OCI-LY1 (cell line): ENCODE measurements around the gene CCER1.

ENCODE experiments used
- H2AFZ ChIP-seq: fragments of 200-600 bp; sonication (generic), shearing (Covaris generic); 2 replicates; pipeline ENCODE4 v1.6.0; 2014; ENCODE audit warnings: antibody characterized with exemption, mild to moderate bottlenecking, low read length
- H3F3A ChIP-seq: fragments of 200-600 bp; sonication (generic), shearing (Covaris generic); 2 replicates; pipeline ENCODE4 v1.6.0; 2014; ENCODE audit warnings: mild to moderate bottlenecking, antibody characterized with exemption, low read length, moderate library complexity; ENCODE audit not compliant: insufficient read depth
- H3K27ac ChIP-seq: fragments of 200-600 bp; sonication (generic); 2 replicates; pipeline ENCODE4 v1.5.1; 2014; ENCODE audit warnings: low read length, mixed run types, mild to moderate bottlenecking, low read depth; ENCODE audit not compliant: poor library complexity, severe bottlenecking
- H3K27me3 ChIP-seq: fragments of 200-600 bp; sonication (generic); 2 replicates; pipeline ENCODE4 v1.6.0; 2014; ENCODE audit warnings: antibody characterized with exemption, mild to moderate bottlenecking, low read length, moderate library complexity; ENCODE audit not compliant: insufficient read depth
- H3K36me3 ChIP-seq: fragments of 200-600 bp; sonication (generic); 2 replicates; pipeline ENCODE4 v1.6.1; 2014; ENCODE audit warnings: mild to moderate bottlenecking, antibody characterized with exemption, low read length, moderate library complexity, mixed read lengths; ENCODE audit not compliant: insufficient read depth
- H3K4me1 ChIP-seq: fragments of 200-600 bp; sonication (generic); 2 replicates; pipeline ENCODE4 v1.5.1; 2014; ENCODE audit warnings: mild to moderate bottlenecking, low read length, moderate library complexity; ENCODE audit not compliant: insufficient read depth, severe bottlenecking
- H3K4me2 ChIP-seq: fragments of 200-600 bp; sonication (generic), shearing (Covaris generic); 2 replicates; pipeline ENCODE4 v1.6.1; 2014; ENCODE audit warnings: low read length
- H3K4me3 ChIP-seq: fragments of 200-600 bp; sonication (generic); 2 replicates; pipeline ENCODE4 v1.5.1; 2014; ENCODE audit warnings: low read length, low read depth, mild to moderate bottlenecking, mixed read lengths; ENCODE audit not compliant: poor library complexity, severe bottlenecking
- H3K79me2 ChIP-seq: fragments of 200-600 bp; shearing (Covaris generic); 2 replicates; pipeline ENCODE4 v1.6.1; 2016; ENCODE audit warnings: mixed run types, low read length, mixed read lengths; ENCODE audit not compliant: insufficient read depth
- H3K9ac ChIP-seq: fragments of 200-600 bp; sonication (generic), shearing (Covaris generic); 2 replicates; pipeline ENCODE4 v1.6.1; 2014; ENCODE audit warnings: mild to moderate bottlenecking, low read length, mixed read lengths
- H3K9me2 ChIP-seq: fragments of 200-600 bp; sonication (generic), shearing (Covaris generic); 2 replicates; pipeline ENCODE4 v1.6.1; 2014; ENCODE audit warnings: low read depth, mild to moderate bottlenecking, low read length, mixed read lengths
- H3K9me3 ChIP-seq: fragments of 200-600 bp; shearing (Covaris generic); 2 replicates; pipeline ENCODE4 v1.6.1; 2014; ENCODE audit warnings: low read length, mixed read lengths
- H4K20me1 ChIP-seq: fragments of 200-600 bp; sonication (generic), shearing (Covaris generic); 2 replicates; pipeline ENCODE4 v1.6.0; 2016; ENCODE audit warnings: mild to moderate bottlenecking, low read length; ENCODE audit not compliant: insufficient read depth
- CTCF ChIP-seq: fragments of 200-600 bp; sonication (generic), shearing (Covaris generic); IDR thresholded peaks from 2 replicates; pipeline ENCODE4 v1.5.1; 2017; ENCODE audit warnings: mild to moderate bottlenecking, antibody characterized with exemption, low read length, moderate library complexity, mixed read lengths
- EZH2 ChIP-seq: fragments of 200-600 bp; sonication (generic), shearing (Covaris generic); IDR thresholded peaks from 2 replicates; pipeline ENCODE4 v1.8.0; 2017; ENCODE audit warnings: borderline replicate concordance, mixed run types, mild to moderate bottlenecking, antibody characterized with exemption, low read length, moderate library complexity, mixed read lengths

CCER1 gene

GRCh38 chr12:90915353-90915752, 39.6 kb downstream of the CCER1 start:
- no peak overlapping the region for H3K9ac ChIP-seq
- H2AFZ ChIP-seq, result no peak overlapping the region
- no peaks in the 10 kb centered on the region for H3K36me3 ChIP-seq
- no peaks in the 10 kb centered on the region for H3K9me2 ChIP-seq
- no peak overlapping the region for H3K4me3 ChIP-seq
- TF ChIP-seq CTCF, result no peak
- no peak for TF ChIP-seq EZH2
- no peaks in the 10 kb centered on the region for H3F3A ChIP-seq
- H3K4me2 ChIP-seq, result no peak overlapping the region
- no peaks in the 10 kb centered on the region for H3K4me1 ChIP-seq
- no peaks in the 10 kb centered on the region for H3K79me2 ChIP-seq
- no peaks in the 10 kb centered on the region for H4K20me1 ChIP-seq
- no peaks in the 10 kb centered on the region for H3K27me3 ChIP-seq
- no peak overlapping the region for H3K27ac ChIP-seq
- no peaks in the 10 kb centered on the region for H3K9me3 ChIP-seq

- Histone ChIP-seq H3K9me3 (no peaks in the 10 kb centered on the region), H3K27ac (no peak overlapping the region), H3K79me2 (no peaks in the 10 kb centered on the region), H3K4me1 (no peaks in the 10 kb centered on the region), H3K36me3 (no peaks in the 10 kb centered on the region), H3K9ac (no peak overlapping the region), H4K20me1 (no peaks in the 10 kb centered on the region), H2AFZ (no peak overlapping the region), H3K4me3 (no peak overlapping the region), H3K4me2 (no peak overlapping the region), H3K27me3 (no peaks in the 10 kb centered on the region), H3F3A (no peaks in the 10 kb centered on the region), H3K9me2 (no peaks in the 10 kb centered on the region)
- TF ChIP-seq CTCF (no peak), EZH2 (no peak)
These were observed 44.0 kb downstream of the CCER1 start for GRCh38 chr12:90910958-90911357.

GRCh38 chr12:90909069-90909770, 45.8 kb downstream of the CCER1 start:
- TF ChIP-seq EZH2 (no peak), CTCF (peak; percentile 62)
- Histone ChIP-seq H3K9me2 (no peaks in the 10 kb centered on the region), H4K20me1 (no peaks in the 10 kb centered on the region), H3K36me3 (no peaks in the 10 kb centered on the region), H3K27ac (no peak overlapping the region), H3K79me2 (no peaks in the 10 kb centered on the region), H3K4me1 (no peaks in the 10 kb centered on the region), H2AFZ (no peak overlapping the region), H3K9ac (no peak overlapping the region), H3F3A (no peaks in the 10 kb centered on the region), H3K4me2 (no peak overlapping the region), H3K27me3 (no peaks in the 10 kb centered on the region), H3K9me3 (no peaks in the 10 kb centered on the region), H3K4me3 (no peak overlapping the region)
